ENCODE data around the gene TRIM67.
"Not testable (repeated sequence)": the region's sequence is repeated elsewhere in the genome, so short reads cannot be mapped to it uniquely, and the experiment has no call there.

Gene TRIM67

GRCh38 chr1:231161667-231162296 is at the start of gene TRIM67:
Gene TRIM67, plus strand, starts transcription at chr1:231162058. Its CDS starts 912 bp downstream, at chr1:231162970.
- Histone ChIP-seq H3K9ac (ENCODE audit: low read depth in 1 of 2, low read length in 2 of 2) (no peak within 1 kb of the TSS), H3K9me3 (ENCODE audit: control insufficient read depth in 2 of 2, low read length in 2 of 2) (no peaks in the 10 kb centered on the region), H3K36me3 (ENCODE audit: control insufficient read depth in 2 of 2, insufficient read depth in 2 of 2, low read length in 2 of 2) (no peaks in the 10 kb centered on the region), H3K27ac (ENCODE audit: low read depth in 2 of 2, low read length in 2 of 2) (no peak within 1 kb of the TSS), H3K4me3 (ENCODE audit: low read length in 2 of 2) (peak within 1 kb of the TSS in 1 of 2 donors; percentile 20), H3K4me1 (ENCODE audit: control insufficient read depth in 2 of 2, insufficient read depth in 2 of 2, low read length in 2 of 2) (peaks cover 4 to 5% of the 10 kb centered on the region in 2 donors), H3K27me3 (ENCODE audit: control insufficient read depth in 2 of 2, insufficient read depth in 2 of 2, low read length in 2 of 2) (peaks cover 39 to 49% of the 10 kb centered on the region in 2 donors)

GRCh38 chr1:231116738-231117137 is 45.1 kb upstream of the TRIM67 start:
- no peak overlapping the region for H3K9ac ChIP-seq (ENCODE audit: low read depth in 1 of 2, low read length in 2 of 2)
- peaks cover 0 to 4% of the 10 kb centered on the region in 2 donors for H3K27me3 ChIP-seq (ENCODE audit: control insufficient read depth in 2 of 2, insufficient read depth in 2 of 2, low read length in 2 of 2)
- H3K4me3 ChIP-seq (ENCODE audit: low read length in 2 of 2): no peak overlapping the region
- no peaks in the 10 kb centered on the region for H3K4me1 ChIP-seq (ENCODE audit: control insufficient read depth in 2 of 2, insufficient read depth in 2 of 2, low read length in 2 of 2)
- peaks cover 0 to 3% of the 10 kb centered on the region in 2 donors for H3K9me3 ChIP-seq (ENCODE audit: control insufficient read depth in 2 of 2, low read length in 2 of 2)
- H3K36me3 ChIP-seq (ENCODE audit: control insufficient read depth in 2 of 2, insufficient read depth in 2 of 2, low read length in 2 of 2): no peaks in the 10 kb centered on the region
- H3K27ac ChIP-seq (ENCODE audit: low read depth in 2 of 2, low read length in 2 of 2): no peak overlapping the region

- Histone ChIP-seq H3K36me3 (ENCODE audit: control insufficient read depth in 2 of 2, insufficient read depth in 2 of 2, low read length in 2 of 2) (no peaks in the 10 kb centered on the region), H3K9ac (ENCODE audit: low read depth in 1 of 2, low read length in 2 of 2) (no peak overlapping the region), H3K9me3 (ENCODE audit: control insufficient read depth in 2 of 2, low read length in 2 of 2) (peaks cover 0 to 3% of the 10 kb centered on the region in 2 donors), H3K27me3 (ENCODE audit: control insufficient read depth in 2 of 2, insufficient read depth in 2 of 2, low read length in 2 of 2) (no peaks in the 10 kb centered on the region), H3K4me3 (ENCODE audit: low read length in 2 of 2) (no peak overlapping the region), H3K27ac (ENCODE audit: low read depth in 2 of 2, low read length in 2 of 2) (no peak overlapping the region), H3K4me1 (ENCODE audit: control insufficient read depth in 2 of 2, insufficient read depth in 2 of 2, low read length in 2 of 2) (no peaks in the 10 kb centered on the region)
Observed at GRCh38 chr1:231118704-231119453, 43.0 kb upstream of the TRIM67 start.

GRCh38 chr1:231121533-231121932 is 40.3 kb upstream of the TRIM67 start:
- no peak overlapping the region for H3K4me3 ChIP-seq (ENCODE audit: low read length in 2 of 2)
- H3K4me1 ChIP-seq (ENCODE audit: control insufficient read depth in 2 of 2, insufficient read depth in 2 of 2, low read length in 2 of 2): no peaks in the 10 kb centered on the region
- H3K27ac ChIP-seq (ENCODE audit: low read depth in 2 of 2, low read length in 2 of 2): no peak overlapping the region
- peaks cover 0 to 3% of the 10 kb centered on the region in 2 donors for H3K9me3 ChIP-seq (ENCODE audit: control insufficient read depth in 2 of 2, low read length in 2 of 2)
- no peaks in the 10 kb centered on the region for H3K27me3 ChIP-seq (ENCODE audit: control insufficient read depth in 2 of 2, insufficient read depth in 2 of 2, low read length in 2 of 2)
- H3K9ac ChIP-seq (ENCODE audit: low read depth in 1 of 2, low read length in 2 of 2): no peak overlapping the region
- no peaks in the 10 kb centered on the region for H3K36me3 ChIP-seq (ENCODE audit: control insufficient read depth in 2 of 2, insufficient read depth in 2 of 2, low read length in 2 of 2)

GRCh38 chr1:231122143-231122542 is 39.7 kb upstream of the TRIM67 start:
- no peak overlapping the region for H3K27ac ChIP-seq (ENCODE audit: low read depth in 2 of 2, low read length in 2 of 2)

GRCh38 chr1:231124746-231125145 is 37.1 kb upstream of the TRIM67 start:
- H3K27ac ChIP-seq (ENCODE audit: low read depth in 2 of 2, low read length in 2 of 2): no peak overlapping the region
- H3K36me3 ChIP-seq (ENCODE audit: control insufficient read depth in 2 of 2, insufficient read depth in 2 of 2, low read length in 2 of 2): no peaks in the 10 kb centered on the region
- H3K4me1 ChIP-seq (ENCODE audit: control insufficient read depth in 2 of 2, insufficient read depth in 2 of 2, low read length in 2 of 2): no peaks in the 10 kb centered on the region
- no peaks in the 10 kb centered on the region for H3K9me3 ChIP-seq (ENCODE audit: control insufficient read depth in 2 of 2, low read length in 2 of 2)
- H3K4me3 ChIP-seq (ENCODE audit: low read length in 2 of 2): no peak overlapping the region
- no peak overlapping the region for H3K9ac ChIP-seq (ENCODE audit: low read depth in 1 of 2, low read length in 2 of 2)
- no peaks in the 10 kb centered on the region for H3K27me3 ChIP-seq (ENCODE audit: control insufficient read depth in 2 of 2, insufficient read depth in 2 of 2, low read length in 2 of 2)

More at GRCh38 chr1:231122143-231122542, 39.7 kb upstream of the TRIM67 start:
- peaks cover 0 to 3% of the 10 kb centered on the region in 2 donors for H3K9me3 ChIP-seq (ENCODE audit: control insufficient read depth in 2 of 2, low read length in 2 of 2)
- H3K36me3 ChIP-seq (ENCODE audit: control insufficient read depth in 2 of 2, insufficient read depth in 2 of 2, low read length in 2 of 2): no peaks in the 10 kb centered on the region
- no peak overlapping the region for H3K9ac ChIP-seq (ENCODE audit: low read depth in 1 of 2, low read length in 2 of 2)
- H3K4me3 ChIP-seq (ENCODE audit: low read length in 2 of 2): no peak overlapping the region
- H3K4me1 ChIP-seq (ENCODE audit: control insufficient read depth in 2 of 2, insufficient read depth in 2 of 2, low read length in 2 of 2): no peaks in the 10 kb centered on the region
- H3K27me3 ChIP-seq (ENCODE audit: control insufficient read depth in 2 of 2, insufficient read depth in 2 of 2, low read length in 2 of 2): no peaks in the 10 kb centered on the region

- no peak overlapping the region for H3K27ac ChIP-seq (ENCODE audit: low read depth in 2 of 2, low read length in 2 of 2)
Observed at GRCh38 chr1:231125972-231126580, 35.8 kb upstream of the TRIM67 start.

GRCh38 chr1:231127106-231127505 is 34.8 kb upstream of the TRIM67 start:
- H3K4me3 ChIP-seq (ENCODE audit: low read length in 2 of 2): not testable (repeated sequence)

More at GRCh38 chr1:231125972-231126580, 35.8 kb upstream of the TRIM67 start:
- H3K4me3 ChIP-seq (ENCODE audit: low read length in 2 of 2): no peak overlapping the region
- H3K9me3 ChIP-seq (ENCODE audit: control insufficient read depth in 2 of 2, low read length in 2 of 2): no peaks in the 10 kb centered on the region
- H3K27me3 ChIP-seq (ENCODE audit: control insufficient read depth in 2 of 2, insufficient read depth in 2 of 2, low read length in 2 of 2): no peaks in the 10 kb centered on the region
- no peak overlapping the region for H3K9ac ChIP-seq (ENCODE audit: low read depth in 1 of 2, low read length in 2 of 2)
- no peaks in the 10 kb centered on the region for H3K36me3 ChIP-seq (ENCODE audit: control insufficient read depth in 2 of 2, insufficient read depth in 2 of 2, low read length in 2 of 2)
- no peaks in the 10 kb centered on the region for H3K4me1 ChIP-seq (ENCODE audit: control insufficient read depth in 2 of 2, insufficient read depth in 2 of 2, low read length in 2 of 2)

GRCh38 chr1:231128471-231128870 is 33.4 kb upstream of the TRIM67 start:
- not testable (repeated sequence) for H3K27ac ChIP-seq (ENCODE audit: low read depth in 2 of 2, low read length in 2 of 2); H3K4me3 ChIP-seq (ENCODE audit: low read length in 2 of 2)

More at GRCh38 chr1:231127106-231127505, 34.8 kb upstream of the TRIM67 start:
- not testable (repeated sequence) for H3K9ac ChIP-seq (ENCODE audit: low read depth in 1 of 2, low read length in 2 of 2); H3K36me3 ChIP-seq (ENCODE audit: control insufficient read depth in 2 of 2, insufficient read depth in 2 of 2, low read length in 2 of 2); H3K27ac ChIP-seq (ENCODE audit: low read depth in 2 of 2, low read length in 2 of 2); H3K4me1 ChIP-seq (ENCODE audit: control insufficient read depth in 2 of 2, insufficient read depth in 2 of 2, low read length in 2 of 2); H3K9me3 ChIP-seq (ENCODE audit: control insufficient read depth in 2 of 2, low read length in 2 of 2); H3K27me3 ChIP-seq (ENCODE audit: control insufficient read depth in 2 of 2, insufficient read depth in 2 of 2, low read length in 2 of 2)

GRCh38 chr1:231130544-231130943 is 31.3 kb upstream of the TRIM67 start:
- H3K9me3 ChIP-seq (ENCODE audit: control insufficient read depth in 2 of 2, low read length in 2 of 2): no peaks in the 10 kb centered on the region
- H3K4me1 ChIP-seq (ENCODE audit: control insufficient read depth in 2 of 2, insufficient read depth in 2 of 2, low read length in 2 of 2): no peaks in the 10 kb centered on the region
- H3K27ac ChIP-seq (ENCODE audit: low read depth in 2 of 2, low read length in 2 of 2): no peak overlapping the region
- H3K36me3 ChIP-seq (ENCODE audit: control insufficient read depth in 2 of 2, insufficient read depth in 2 of 2, low read length in 2 of 2): no peaks in the 10 kb centered on the region
- no peaks in the 10 kb centered on the region for H3K27me3 ChIP-seq (ENCODE audit: control insufficient read depth in 2 of 2, insufficient read depth in 2 of 2, low read length in 2 of 2)
- no peak overlapping the region for H3K9ac ChIP-seq (ENCODE audit: low read depth in 1 of 2, low read length in 2 of 2)
- no peak overlapping the region for H3K4me3 ChIP-seq (ENCODE audit: low read length in 2 of 2)

More at GRCh38 chr1:231128471-231128870, 33.4 kb upstream of the TRIM67 start:
- not testable (repeated sequence) for H3K4me1 ChIP-seq (ENCODE audit: control insufficient read depth in 2 of 2, insufficient read depth in 2 of 2, low read length in 2 of 2); H3K9ac ChIP-seq (ENCODE audit: low read depth in 1 of 2, low read length in 2 of 2); H3K36me3 ChIP-seq (ENCODE audit: control insufficient read depth in 2 of 2, insufficient read depth in 2 of 2, low read length in 2 of 2); H3K27me3 ChIP-seq (ENCODE audit: control insufficient read depth in 2 of 2, insufficient read depth in 2 of 2, low read length in 2 of 2); H3K9me3 ChIP-seq (ENCODE audit: control insufficient read depth in 2 of 2, low read length in 2 of 2)
